Pons (tissue), 1 donor: ENCODE data around the gene SPTLC2.
"Not testable (repeated sequence)": the region's sequence is repeated elsewhere in the genome, so short reads cannot be mapped to it uniquely, and the experiment has no call there.

ENCODE experiments used
- DNase-seq: peaks from one replicate; pipeline ENCODE4 v3.0.0-alpha.2; 2016; ENCODE audit warnings: low spot score

SPTLC2 gene

DNA sequence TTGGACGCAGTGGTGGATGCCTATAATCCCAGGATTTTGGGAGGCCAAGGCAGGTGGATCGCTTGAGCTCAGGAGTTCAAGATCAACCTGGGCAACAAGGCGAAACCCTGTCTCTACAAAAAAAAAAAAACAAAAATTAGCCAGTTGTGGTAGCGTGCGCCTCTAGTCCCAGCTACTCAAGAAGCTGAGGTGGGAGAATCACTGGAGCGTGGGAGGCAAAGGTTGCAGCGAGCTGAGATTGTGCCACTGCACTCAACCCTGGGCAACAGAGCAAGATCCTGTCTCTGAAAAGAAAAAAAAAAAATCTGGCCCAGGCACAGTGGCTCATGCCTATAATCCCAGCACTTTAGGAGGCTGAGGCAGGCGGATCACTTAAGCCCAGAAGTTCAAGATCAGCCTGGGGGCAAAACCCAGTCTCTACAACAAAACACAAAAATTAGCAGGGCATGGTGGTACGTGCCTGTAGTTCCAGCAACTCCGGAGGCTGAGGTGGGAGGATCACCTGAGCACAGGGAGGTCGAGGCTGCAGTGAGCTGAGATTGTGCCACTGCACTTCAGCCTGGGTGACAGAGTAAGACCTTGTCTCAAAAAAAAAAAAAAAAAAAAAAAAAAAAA is 27.9 kb downstream of the SPTLC2 start:
- not testable (repeated sequence) for DNase-seq

- peak; percentile 55 for DNase-seq
Observed at GRCh38 chr14:77585385-77585784, 31.1 kb downstream of the SPTLC2 start.

DNA sequence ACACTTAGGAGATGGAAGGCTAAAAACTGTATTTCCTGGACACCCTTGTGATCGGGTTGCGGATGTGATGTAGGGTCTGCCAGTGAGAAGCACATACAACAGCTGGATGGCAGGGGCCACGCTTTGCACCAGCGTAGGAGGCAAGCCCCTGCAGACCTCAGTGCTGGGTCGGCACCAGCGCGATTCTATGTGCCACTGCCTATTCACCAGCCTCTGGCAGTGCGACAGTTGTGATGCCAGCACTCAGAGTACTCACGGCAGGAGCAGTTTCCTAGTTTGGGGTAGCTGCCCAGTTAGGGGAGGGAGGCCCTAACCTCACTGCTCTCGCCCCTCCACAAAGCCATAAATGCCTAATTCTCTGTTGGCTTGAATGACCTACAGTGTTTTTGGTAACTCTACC is 31.6 kb downstream of the SPTLC2 start:
- DNase-seq, result peak; percentile 54

DNA sequence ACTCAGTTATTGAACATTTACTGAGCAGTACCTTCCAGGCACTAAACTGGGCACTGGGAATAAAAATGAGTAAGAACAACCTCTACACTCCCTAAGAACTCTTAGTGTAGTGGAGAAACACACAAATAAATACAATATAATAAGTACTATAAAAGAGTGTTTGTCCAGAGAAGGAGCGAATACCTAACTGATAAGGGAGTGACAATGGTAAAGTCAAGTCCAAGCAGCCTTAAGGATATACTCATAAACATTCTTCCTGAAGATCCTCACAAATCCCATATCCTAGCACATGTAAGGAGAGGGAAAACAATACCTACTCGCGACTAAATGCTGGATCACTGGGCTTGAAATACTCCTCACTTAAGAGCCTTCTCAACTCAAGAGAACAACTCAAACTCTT is 32.8 kb downstream of the SPTLC2 start:
- no peak for DNase-seq

- no peak for DNase-seq
Observed at GRCh38 chr14:77582511-77582910, 33.9 kb downstream of the SPTLC2 start.

GRCh38 chr14:77580964-77581505 is 35.4 kb downstream of the SPTLC2 start:
- no peak for DNase-seq

DNA sequence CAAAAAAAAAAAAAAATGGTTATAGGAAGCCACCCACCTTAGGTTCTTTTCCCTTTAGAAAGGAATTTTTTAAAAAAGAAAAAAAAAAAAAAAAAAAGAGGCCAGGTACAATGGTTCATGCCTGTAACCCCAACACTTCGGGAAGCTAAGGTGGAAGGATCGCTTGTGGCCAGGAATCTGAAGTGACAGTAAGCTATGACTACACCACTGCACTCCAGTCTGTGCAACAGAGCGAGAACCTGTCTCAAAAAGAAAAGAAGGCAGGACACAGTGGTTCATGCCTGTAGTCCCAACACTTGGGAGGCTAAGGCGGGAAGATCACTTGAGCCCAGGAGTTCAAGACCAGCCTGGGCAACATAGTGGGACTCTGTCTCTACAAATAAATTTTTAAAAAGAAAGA is 36.0 kb downstream of the SPTLC2 start:
- DNase-seq, result no peak

- no peak for DNase-seq
Observed at GRCh38 chr14:77579780-77580179, 36.7 kb downstream of the SPTLC2 start.

DNA sequence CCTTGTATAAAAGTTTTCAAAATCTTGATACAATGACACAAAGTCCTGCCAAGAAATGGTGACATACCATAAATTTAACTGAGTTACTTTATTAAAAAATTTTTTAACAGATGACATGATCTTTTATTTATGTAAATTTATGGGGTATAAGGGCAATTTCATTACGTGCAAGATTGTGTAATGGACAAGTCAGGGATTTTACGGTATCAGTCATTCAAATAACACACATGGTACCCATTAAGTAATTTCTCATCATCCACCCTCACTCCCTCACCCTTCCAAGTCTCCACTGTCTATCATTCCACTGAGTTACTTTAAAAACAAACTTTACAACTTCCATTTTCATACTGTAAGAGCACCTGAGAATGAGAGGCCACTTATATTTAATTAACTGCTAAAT is 37.4 kb downstream of the SPTLC2 start:
- no peak for DNase-seq

DNA sequence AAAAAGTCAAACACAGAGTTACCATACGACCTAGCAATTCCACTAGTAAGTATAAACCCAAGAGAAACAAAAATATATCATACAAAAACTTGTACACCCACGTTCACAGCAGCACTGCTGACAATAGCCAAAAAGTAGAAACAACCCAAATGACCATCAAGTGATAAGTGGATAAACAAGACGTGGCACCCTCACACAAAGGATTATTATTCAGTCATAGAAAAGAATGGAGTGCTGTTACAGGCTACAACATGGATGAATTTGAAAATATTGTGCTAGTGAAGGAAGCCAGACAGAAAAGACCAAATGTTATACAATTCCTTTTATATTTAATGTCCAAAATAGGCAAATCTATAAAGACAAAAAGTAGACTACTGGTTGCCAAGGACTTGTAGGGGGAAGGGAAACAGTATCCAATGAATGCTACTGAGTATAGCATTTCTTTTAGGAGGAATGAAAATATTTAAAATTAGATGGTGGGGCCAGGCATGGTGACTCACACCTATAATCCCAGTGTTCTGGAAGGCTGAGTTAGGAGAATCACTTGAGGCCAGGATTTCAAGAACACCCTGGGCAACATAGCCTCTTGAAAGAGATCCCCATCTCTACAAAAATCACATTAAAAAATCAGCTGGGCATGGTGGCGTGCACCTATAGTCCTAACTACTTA is 41.9 kb downstream of the SPTLC2 start:
- peak; percentile 88 for DNase-seq

DNA sequence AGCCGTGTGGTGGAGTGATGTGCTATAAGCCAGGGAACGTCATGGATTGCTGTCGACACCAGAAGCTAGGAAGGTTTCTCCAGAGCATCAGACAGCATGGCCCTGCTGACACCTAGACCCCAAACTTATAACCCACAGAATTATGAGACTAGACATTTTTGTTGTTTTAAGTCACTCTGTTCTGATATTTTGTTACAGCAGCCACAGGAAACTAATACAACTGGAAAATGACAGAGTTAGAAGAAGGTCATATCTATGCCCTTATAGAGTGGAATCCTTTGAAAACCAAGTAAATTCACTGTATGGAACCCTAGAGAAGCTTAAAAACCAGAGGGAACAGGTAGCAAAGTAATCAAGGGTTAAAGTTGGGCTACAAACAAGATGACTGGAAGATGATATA is 42.5 kb downstream of the SPTLC2 start:
- no peak for DNase-seq

- DNase-seq, result no peak
Observed at GRCh38 chr14:77570706-77571268, 45.6 kb downstream of the SPTLC2 start.

DNA sequence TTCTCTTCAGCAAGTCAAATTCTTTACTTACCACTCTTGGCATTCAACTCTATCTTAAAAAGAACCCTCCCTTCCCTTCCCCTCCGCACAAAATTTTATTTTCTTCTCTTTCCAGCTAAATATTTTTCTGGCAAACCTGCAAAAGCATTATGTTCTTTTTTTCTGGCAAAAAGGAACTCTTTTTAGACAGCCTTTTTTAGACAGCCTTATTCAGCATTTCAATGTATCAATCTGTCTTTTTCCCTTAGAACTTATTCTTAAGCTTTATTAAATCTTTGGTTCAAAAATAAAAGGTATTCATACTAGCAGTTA is 50.5 kb downstream of the SPTLC2 start:
- no peak for DNase-seq

DNA sequence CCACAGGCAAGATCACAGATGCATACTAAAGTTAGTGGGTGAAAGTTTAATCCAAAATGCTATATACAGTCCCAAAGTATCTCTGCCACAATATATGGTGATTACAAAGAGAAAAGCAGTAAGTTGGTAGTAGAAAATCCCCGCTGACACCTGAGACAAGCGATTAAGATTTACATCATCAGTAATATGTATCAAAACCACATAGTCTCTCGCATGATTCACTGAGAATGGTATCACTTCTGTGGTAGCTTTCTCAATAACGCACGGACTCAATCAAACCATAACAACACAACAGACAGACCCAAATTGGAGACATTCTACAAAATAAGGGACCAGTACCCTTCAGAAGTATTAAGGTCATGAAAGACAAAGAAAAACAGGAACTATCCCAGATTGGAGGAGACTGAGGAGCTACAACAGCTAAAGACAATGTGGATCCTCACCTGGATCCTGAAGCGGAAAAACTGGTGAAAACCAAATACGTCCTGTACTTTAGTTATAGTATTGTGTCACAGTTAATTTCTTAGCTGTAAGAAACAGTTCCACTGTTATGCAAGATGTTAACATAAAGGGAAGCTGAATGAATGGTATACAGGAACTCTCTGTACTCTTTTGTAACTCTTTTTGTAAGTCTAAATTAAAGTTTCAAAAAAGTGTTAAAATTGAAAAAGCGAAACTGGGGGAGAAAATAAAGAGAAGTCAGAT is 51.0 kb downstream of the SPTLC2 start:
- peak; percentile 48 for DNase-seq

GRCh38 chr14:77562681-77563080 is 53.8 kb downstream of the SPTLC2 start:
- DNase-seq, result no peak

DNA sequence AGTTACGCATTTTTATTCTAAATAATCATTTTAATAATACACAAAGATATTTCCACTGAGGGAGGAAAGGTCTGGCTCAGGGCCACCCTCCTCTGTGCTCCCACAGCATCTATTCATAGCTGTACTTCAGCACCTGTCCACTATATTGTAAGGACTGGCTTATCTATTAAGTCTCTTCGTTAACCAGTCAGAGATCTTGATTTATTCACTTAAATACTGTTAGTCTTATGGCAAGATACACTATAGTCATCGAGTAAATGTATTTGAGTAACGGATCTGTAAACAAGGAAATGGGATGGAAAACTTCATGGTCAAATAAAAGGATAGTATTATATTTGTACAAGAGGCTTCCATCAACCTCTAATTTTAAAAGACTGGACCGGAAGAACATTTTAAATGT is 54.6 kb downstream of the SPTLC2 start:
- DNase-seq, result no peak

GRCh38 chr14:77559381-77559780 is 57.1 kb downstream of the SPTLC2 start:
- DNase-seq, result no peak

GRCh38 chr14:77557391-77557790 is 59.0 kb downstream of the SPTLC2 start:
- peak; percentile 64 for DNase-seq

DNA sequence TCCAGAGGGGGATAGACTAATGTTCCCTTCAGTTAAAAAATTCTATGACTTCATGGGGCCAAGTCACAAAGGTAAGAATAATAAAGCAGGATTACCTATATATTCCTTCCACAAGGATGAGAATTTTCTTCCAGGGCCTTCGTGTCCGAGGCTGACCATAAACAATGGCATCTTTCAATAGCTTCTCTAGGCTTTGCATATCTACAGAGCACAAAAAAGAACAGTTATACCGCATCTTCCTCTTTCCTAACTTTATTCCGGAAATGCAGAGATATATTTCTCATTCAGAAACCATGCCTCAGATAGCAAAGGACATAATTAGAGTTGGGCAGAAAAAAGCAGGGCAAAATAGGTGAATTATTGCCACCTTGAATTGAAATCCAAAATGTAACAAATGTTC is 59.5 kb downstream of the SPTLC2 start:
- DNase-seq, result no peak

DNA sequence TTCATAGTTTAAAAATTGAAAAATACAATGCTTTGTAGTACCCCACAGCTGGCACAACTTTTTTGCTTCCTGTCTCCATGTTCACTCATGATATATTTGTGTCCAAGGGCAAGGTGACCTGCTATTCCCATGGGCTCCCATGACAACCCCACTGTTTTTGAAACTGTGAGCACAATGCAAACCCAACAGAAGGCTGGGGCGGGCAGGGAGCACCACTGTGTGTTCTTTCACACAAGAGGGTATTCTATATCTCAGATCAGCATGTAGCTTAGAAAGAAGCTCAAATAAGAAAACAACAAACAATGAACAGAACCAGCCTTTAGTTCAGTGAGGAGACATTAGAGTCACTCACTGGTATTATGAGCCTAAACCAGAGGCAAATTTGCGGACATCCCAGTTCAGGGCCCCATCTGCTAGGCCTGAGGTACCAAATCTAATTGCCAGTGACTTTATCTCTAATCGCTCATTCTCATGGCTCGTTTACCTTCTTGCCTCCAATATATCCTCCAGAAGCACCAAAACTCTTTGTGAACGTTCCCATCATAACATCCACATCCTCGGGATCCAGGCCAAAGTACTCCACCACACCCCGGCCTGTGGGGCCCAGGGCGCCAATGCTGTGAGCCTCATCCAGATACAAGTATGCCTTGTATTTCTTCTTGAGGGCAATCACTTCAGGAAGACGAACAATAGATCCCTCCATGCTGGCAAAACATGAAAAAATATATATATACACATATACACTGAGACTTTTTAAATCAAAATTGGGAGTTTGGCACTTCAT is 61.4 kb downstream of the SPTLC2 start:
- peak; percentile 87 for DNase-seq

DNA sequence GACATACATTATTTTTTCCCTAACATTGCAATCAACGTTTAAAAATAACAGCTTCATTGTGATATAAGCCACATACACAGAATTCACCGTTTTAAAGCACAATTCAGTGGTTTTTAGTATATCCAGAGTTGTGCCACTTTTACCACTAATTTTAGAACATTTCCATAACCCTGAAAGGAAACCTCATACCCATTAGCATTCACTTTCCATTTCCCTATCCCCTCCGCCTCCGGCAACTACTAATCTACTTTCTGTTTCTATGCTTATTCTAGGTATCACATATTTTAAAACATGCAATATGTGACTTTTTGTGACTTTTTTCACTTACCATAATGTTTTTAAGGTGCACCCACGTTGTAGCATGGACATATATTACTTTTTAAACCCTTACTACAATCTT is 62.2 kb downstream of the SPTLC2 start:
- no peak for DNase-seq

DNA sequence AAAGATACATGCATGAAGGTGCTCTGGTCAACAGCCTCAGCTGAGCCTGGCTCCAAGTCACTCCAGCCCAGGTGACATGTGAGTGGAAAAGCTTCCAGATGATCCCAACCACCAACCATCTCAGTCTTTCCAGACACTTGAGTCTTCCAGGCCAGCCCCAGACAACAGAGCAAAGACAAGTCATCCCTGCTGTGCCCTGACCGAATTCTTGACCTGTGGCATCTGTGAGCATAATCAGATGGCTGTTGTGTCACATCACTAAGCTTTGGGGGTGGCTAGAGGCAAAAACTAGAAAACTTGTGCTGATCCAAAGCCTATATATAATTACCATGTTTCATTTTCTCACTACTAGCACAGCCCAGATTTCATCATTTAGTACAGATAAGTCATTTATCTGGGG is 67.0 kb downstream of the SPTLC2 start:
- no peak for DNase-seq
